Prostate gland (tissue), 2 donors: ENCODE results near the gene SCAI.

ENCODE experiments used
- POLR2A ChIP-seq: fragments of 450-650 bp; IDR thresholded peaks from one replicate; pipeline ENCODE4 v1.6.1; 2016; ENCODE audit warnings: antibody characterized with exemption, mild to moderate bottlenecking
- TF ChIP-seq, protein P1 (sequence below), 4 experiments: fragments of 200-600 bp in 2 of 4; fragments of 450-650 bp in 2 of 4; sonication (generic) in 2 of 4; IDR thresholded peaks; 1 replicate in 3 of 4; 2 replicates in 1 of 4; pipeline ENCODE4 v1.5.1; 2016 to 2019; ENCODE audit warnings: antibody characterized with exemption in 4 of 4, mild to moderate bottlenecking in 2 of 4, moderate library complexity in 2 of 4

DNA sequence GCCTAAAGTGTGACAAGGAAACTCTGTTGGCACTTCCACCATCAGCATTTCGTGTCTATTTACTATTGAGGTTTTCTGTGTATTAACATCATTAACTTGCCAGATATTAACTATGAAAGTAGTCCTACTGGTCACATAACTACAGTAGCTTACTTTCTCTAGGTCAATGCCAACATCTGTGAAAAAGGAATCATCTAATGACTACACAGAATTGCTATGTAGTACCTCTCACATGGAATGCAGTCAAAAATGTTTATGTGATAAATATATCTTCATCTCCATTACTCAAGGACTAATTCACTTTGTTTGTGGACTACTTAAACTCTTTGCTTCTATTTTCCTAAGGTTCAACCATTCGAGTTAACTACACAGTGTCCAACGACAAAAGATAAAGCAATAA is 2.1 kb downstream of the SCAI start:
- TF ChIP-seq, protein P1, sequence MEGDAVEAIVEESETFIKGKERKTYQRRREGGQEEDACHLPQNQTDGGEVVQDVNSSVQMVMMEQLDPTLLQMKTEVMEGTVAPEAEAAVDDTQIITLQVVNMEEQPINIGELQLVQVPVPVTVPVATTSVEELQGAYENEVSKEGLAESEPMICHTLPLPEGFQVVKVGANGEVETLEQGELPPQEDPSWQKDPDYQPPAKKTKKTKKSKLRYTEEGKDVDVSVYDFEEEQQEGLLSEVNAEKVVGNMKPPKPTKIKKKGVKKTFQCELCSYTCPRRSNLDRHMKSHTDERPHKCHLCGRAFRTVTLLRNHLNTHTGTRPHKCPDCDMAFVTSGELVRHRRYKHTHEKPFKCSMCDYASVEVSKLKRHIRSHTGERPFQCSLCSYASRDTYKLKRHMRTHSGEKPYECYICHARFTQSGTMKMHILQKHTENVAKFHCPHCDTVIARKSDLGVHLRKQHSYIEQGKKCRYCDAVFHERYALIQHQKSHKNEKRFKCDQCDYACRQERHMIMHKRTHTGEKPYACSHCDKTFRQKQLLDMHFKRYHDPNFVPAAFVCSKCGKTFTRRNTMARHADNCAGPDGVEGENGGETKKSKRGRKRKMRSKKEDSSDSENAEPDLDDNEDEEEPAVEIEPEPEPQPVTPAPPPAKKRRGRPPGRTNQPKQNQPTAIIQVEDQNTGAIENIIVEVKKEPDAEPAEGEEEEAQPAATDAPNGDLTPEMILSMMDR (IDR thresholded peaks at IDR 0.05): no peak
- no peak for TF ChIP-seq POLR2A
